H9 (cell line): ENCODE data around the gene PID1. TPM values are rescaled to one million over a fixed set of nuclear protein-coding genes. Genes with fewer than 3 reads are reported as not detected.

ENCODE experiments used
- DNase-seq: peaks from one replicate; pipeline ENCODE4 v3.0.0-alpha.2; 2017
- H2AFZ ChIP-seq: one replicate; pipeline ENCODE4 v1.6.1; 2013; ENCODE audit warnings: mild to moderate bottlenecking, low read length, control low read depth, moderate library complexity
- H2AK5ac ChIP-seq: 2 replicates; pipeline ENCODE4 v1.6.1; 2013; ENCODE audit warnings: low read length, control low read depth, mixed read lengths; ENCODE audit not compliant: insufficient read length
- H2BK120ac ChIP-seq: one replicate; pipeline ENCODE4 v1.6.1; 2013; ENCODE audit warnings: low read depth, mild to moderate bottlenecking, low read length, control low read depth, inconsistent platforms; ENCODE audit not compliant: poor library complexity, severe bottlenecking
- H2BK12ac ChIP-seq: 2 replicates; pipeline ENCODE4 v1.6.1; 2013; ENCODE audit warnings: low read length, control low read depth, mixed read lengths, low read depth; ENCODE audit not compliant: insufficient read length
- H2BK15ac ChIP-seq: 2 replicates; pipeline ENCODE4 v1.6.1; 2013; ENCODE audit warnings: low read depth, low read length, control low read depth
- H2BK20ac ChIP-seq: one replicate; pipeline ENCODE4 v1.6.1; 2013; ENCODE audit warnings: low read depth, mild to moderate bottlenecking, low read length, control low read depth, inconsistent platforms; ENCODE audit not compliant: poor library complexity, severe bottlenecking
- H2BK5ac ChIP-seq: 2 replicates; pipeline ENCODE4 v1.6.1; 2013; ENCODE audit warnings: low read length, control low read depth, mixed read lengths; ENCODE audit not compliant: insufficient read length
- H3K14ac ChIP-seq: 2 replicates; pipeline ENCODE4 v1.6.1; 2013; ENCODE audit warnings: low read length, control low read depth; ENCODE audit not compliant: insufficient read depth
- H3K18ac ChIP-seq: 2 replicates; pipeline ENCODE4 v1.6.1; 2013; ENCODE audit warnings: low read depth, mild to moderate bottlenecking, mixed read lengths, low read length, control low read depth; ENCODE audit not compliant: insufficient read length
- H3K23ac ChIP-seq: 2 replicates; pipeline ENCODE4 v1.6.1; 2013; ENCODE audit warnings: low read length, control low read depth, mixed read lengths, low read depth; ENCODE audit not compliant: insufficient read length
- H3K23me2 ChIP-seq: 2 replicates; pipeline ENCODE4 v1.6.1; 2013; ENCODE audit warnings: low read depth, mild to moderate bottlenecking, mixed read lengths, low read length, control low read depth; ENCODE audit not compliant: insufficient read length, poor library complexity, severe bottlenecking
- H3K27ac ChIP-seq: 2 replicates; pipeline ENCODE4 v1.5.1; 2013; ENCODE audit warnings: low read length, control low read depth, mixed read lengths, low read depth; ENCODE audit not compliant: insufficient read length
- H3K27me3 ChIP-seq: 2 replicates; pipeline ENCODE4 v1.6.1; 2013; ENCODE audit warnings: low read length, control low read depth, inconsistent platforms; ENCODE audit not compliant: insufficient read depth
- H3K4ac ChIP-seq: 2 replicates; pipeline ENCODE4 v1.6.1; 2013; ENCODE audit warnings: low read depth, mild to moderate bottlenecking, control low read depth, inconsistent platforms, low read length, moderate library complexity
- H3K4me1 ChIP-seq: 2 replicates; pipeline ENCODE4 v1.6.1; 2013; ENCODE audit warnings: low read length, control low read depth, inconsistent platforms; ENCODE audit not compliant: insufficient read depth
- H3K4me2 ChIP-seq: 2 replicates; pipeline ENCODE4 v1.6.1; 2013; ENCODE audit warnings: low read length, control low read depth, mixed read lengths; ENCODE audit not compliant: insufficient read length, insufficient read depth
- H3K56ac ChIP-seq: 2 replicates; pipeline ENCODE4 v1.6.1; 2013; ENCODE audit warnings: low read depth, mild to moderate bottlenecking, mixed read lengths, low read length, control low read depth; ENCODE audit not compliant: insufficient read length
- H3K79me1 ChIP-seq: 2 replicates; pipeline ENCODE4 v1.6.1; 2013; ENCODE audit warnings: low read depth, mild to moderate bottlenecking, moderate library complexity, low read length, control low read depth, inconsistent platforms; ENCODE audit not compliant: insufficient read depth, poor library complexity, severe bottlenecking
- H3K79me2 ChIP-seq: 2 replicates; pipeline ENCODE4 v1.6.1; 2013; ENCODE audit warnings: low read length, control low read depth, inconsistent platforms; ENCODE audit not compliant: insufficient read depth
- H3K9ac ChIP-seq: 2 replicates; pipeline ENCODE4 v1.6.1; 2013; ENCODE audit warnings: low read length, control low read depth, mixed read lengths; ENCODE audit not compliant: insufficient read length; ENCODE audit errors: extremely low read depth
- H3K9me3 ChIP-seq: one replicate; pipeline ENCODE4 v1.6.1; 2013; ENCODE audit warnings: low read depth, low read length, inconsistent platforms; ENCODE audit not compliant: control insufficient read depth
- H3T11ph ChIP-seq: one replicate; pipeline ENCODE4 v1.6.1; 2013; ENCODE audit warnings: mild to moderate bottlenecking, low read length, control low read depth, inconsistent platforms
- H4K20me1 ChIP-seq: one replicate; pipeline ENCODE4 v1.6.1; 2013; ENCODE audit not compliant: control insufficient read depth, insufficient read length, insufficient read depth
- H4K5ac ChIP-seq: 2 replicates; pipeline ENCODE4 v1.6.1; 2013; ENCODE audit warnings: low read depth, mild to moderate bottlenecking, mixed read lengths, low read length, control low read depth; ENCODE audit not compliant: insufficient read length
- H4K8ac ChIP-seq: replicated peaks from 2 replicates; pipeline ENCODE4 v1.6.1; 2013; ENCODE audit warnings: low read length, control low read depth, mixed read lengths, low read depth; ENCODE audit not compliant: insufficient read length
- H4K91ac ChIP-seq: 2 replicates; pipeline ENCODE4 v1.6.1; 2013; ENCODE audit warnings: low read depth, mild to moderate bottlenecking, moderate library complexity, mixed read lengths, low read length, control low read depth; ENCODE audit not compliant: insufficient read length
- H3K27ac Mint-ChIP-seq, 3 experiments: 2 replicates in 2 of 3; 3 replicates in 1 of 3; pipeline ENCODE4 v1.8.0; 2020 to 2021; ENCODE audit warnings: mixed read lengths in 3 of 3, mild to moderate bottlenecking in 1 of 3, moderate library complexity in 1 of 3
- H3K27me3 Mint-ChIP-seq: 2 replicates; pipeline ENCODE4 v1.8.0; 2021; ENCODE audit warnings: low read depth, mild to moderate bottlenecking, moderate library complexity, mixed read lengths
- H3K36me3 Mint-ChIP-seq, 3 experiments: 2 replicates in 2 of 3; 3 replicates in 1 of 3; pipeline ENCODE4 v1.8.0; 2020 to 2021; ENCODE audit warnings: low read depth in 3 of 3, mixed read lengths in 3 of 3; ENCODE audit not compliant: insufficient read depth in 1 of 3
- H3K4me1 Mint-ChIP-seq, 2 experiments: 2 replicates each; pipeline ENCODE4 v1.8.0; 2020; ENCODE audit warnings: mixed read lengths in 2 of 2
- H3K4me3 Mint-ChIP-seq, 2 experiments: 2 replicates in 1 of 2; 3 replicates in 1 of 2; pipeline ENCODE4 v1.8.0; 2020 to 2021; ENCODE audit warnings: mild to moderate bottlenecking in 2 of 2, mixed read lengths in 2 of 2, moderate library complexity in 1 of 2
- H3K9me3 Mint-ChIP-seq, 2 experiments: 2 replicates in 1 of 2; 3 replicates in 1 of 2; pipeline ENCODE4 v1.8.0; 2020; ENCODE audit warnings: mild to moderate bottlenecking in 2 of 2, mixed read lengths in 2 of 2, moderate library complexity in 1 of 2
- WGBS: extraction: QIAGEN DNeasy Blood & Tissue Kit; methylation state at CpG from one replicate; pipeline ENCODE4 v1.1.7; 2013; ENCODE audit warnings: missing lambda C conversion rate, low lambda C conversion rate, mixed read lengths; ENCODE audit not compliant: insufficient read length; ENCODE audit errors: extremely low coverage; 5-methylcytosine and 5-hydroxymethylcytosine counted together
- total RNA-seq: library from RNA; stranded (reverse); gene quantifications from 2 replicates; pipeline ENCODE4 v1.2.1, GENCODE V29; 2021
- TF ChIP-seq, protein P1 (sequence below): fragments of 200-600 bp; sonication (generic); conservative IDR thresholded peaks from 3 replicates; pipeline ENCODE4 v1.8.0; 2021; ENCODE audit warnings: antibody characterized with exemption, mild to moderate bottlenecking

The PID1 gene
- total RNA-seq, 1 experiment from 2014 or later: 1.4 TPM

- no peak overlapping the region for H4K8ac ChIP-seq
- H4K20me1 ChIP-seq: no peaks in the 10 kb centered on the region
- H3K9ac ChIP-seq: no peak overlapping the region
- H3K27me3 ChIP-seq: no peaks in the 10 kb centered on the region
- no peaks in the 10 kb centered on the region for H3K79me1 ChIP-seq
- no peak overlapping the region for H4K5ac ChIP-seq
- H2BK15ac ChIP-seq: no peak overlapping the region
- H3K27ac ChIP-seq: no peak overlapping the region
- H2AK5ac ChIP-seq: no peak overlapping the region
- no peaks in the 10 kb centered on the region for H3K9me3 ChIP-seq
- H3K4me1 Mint-ChIP-seq: peaks cover 8 to 9% of the 10 kb centered on the region in 2 experiments; a peak in 2 of 4 replicates
- H3K23ac ChIP-seq: no peak overlapping the region
- no peak overlapping the region for H3K14ac ChIP-seq
- H3K18ac ChIP-seq: no peak overlapping the region
- H3K4me1 ChIP-seq: no peaks in the 10 kb centered on the region
- H3K9me3 Mint-ChIP-seq: no peaks in the 10 kb centered on the region
- H4K91ac ChIP-seq: no peak overlapping the region
- H3K36me3 Mint-ChIP-seq: no peaks in the 10 kb centered on the region
- H3K23me2 ChIP-seq: no peaks in the 10 kb centered on the region
- no peak overlapping the region for H2BK20ac ChIP-seq
- no peak overlapping the region for H2AFZ ChIP-seq
- H3K27me3 Mint-ChIP-seq: no peaks in the 10 kb centered on the region
- H3K27ac Mint-ChIP-seq: 0 out of 7 replicates have a peak overlapping the region, but pooled peaks of 1 of the 3 experiments have one; percentile 26
- no peak for DNase-seq
- no peak overlapping the region for H3K56ac ChIP-seq
- no peak overlapping the region for H2BK12ac ChIP-seq
- H3K4ac ChIP-seq: no peak overlapping the region
- no peak overlapping the region for H2BK5ac ChIP-seq
- no peak overlapping the region for H3T11ph ChIP-seq
- WGBS: no CpG with 5 or more reads among the region's 4 CpGs
- no peak overlapping the region for H3K4me2 ChIP-seq
- H2BK120ac ChIP-seq: no peak overlapping the region
- TF ChIP-seq, protein P1, sequence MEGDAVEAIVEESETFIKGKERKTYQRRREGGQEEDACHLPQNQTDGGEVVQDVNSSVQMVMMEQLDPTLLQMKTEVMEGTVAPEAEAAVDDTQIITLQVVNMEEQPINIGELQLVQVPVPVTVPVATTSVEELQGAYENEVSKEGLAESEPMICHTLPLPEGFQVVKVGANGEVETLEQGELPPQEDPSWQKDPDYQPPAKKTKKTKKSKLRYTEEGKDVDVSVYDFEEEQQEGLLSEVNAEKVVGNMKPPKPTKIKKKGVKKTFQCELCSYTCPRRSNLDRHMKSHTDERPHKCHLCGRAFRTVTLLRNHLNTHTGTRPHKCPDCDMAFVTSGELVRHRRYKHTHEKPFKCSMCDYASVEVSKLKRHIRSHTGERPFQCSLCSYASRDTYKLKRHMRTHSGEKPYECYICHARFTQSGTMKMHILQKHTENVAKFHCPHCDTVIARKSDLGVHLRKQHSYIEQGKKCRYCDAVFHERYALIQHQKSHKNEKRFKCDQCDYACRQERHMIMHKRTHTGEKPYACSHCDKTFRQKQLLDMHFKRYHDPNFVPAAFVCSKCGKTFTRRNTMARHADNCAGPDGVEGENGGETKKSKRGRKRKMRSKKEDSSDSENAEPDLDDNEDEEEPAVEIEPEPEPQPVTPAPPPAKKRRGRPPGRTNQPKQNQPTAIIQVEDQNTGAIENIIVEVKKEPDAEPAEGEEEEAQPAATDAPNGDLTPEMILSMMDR: no peak
- no peak overlapping the region for H3K4me3 Mint-ChIP-seq
- no peaks in the 10 kb centered on the region for H3K79me2 ChIP-seq
Measured at GRCh38 chr2:229057976-229058553, 213.0 kb downstream of the PID1 start.
